ENCODE measurements around the gene TMEM54.

DNA sequence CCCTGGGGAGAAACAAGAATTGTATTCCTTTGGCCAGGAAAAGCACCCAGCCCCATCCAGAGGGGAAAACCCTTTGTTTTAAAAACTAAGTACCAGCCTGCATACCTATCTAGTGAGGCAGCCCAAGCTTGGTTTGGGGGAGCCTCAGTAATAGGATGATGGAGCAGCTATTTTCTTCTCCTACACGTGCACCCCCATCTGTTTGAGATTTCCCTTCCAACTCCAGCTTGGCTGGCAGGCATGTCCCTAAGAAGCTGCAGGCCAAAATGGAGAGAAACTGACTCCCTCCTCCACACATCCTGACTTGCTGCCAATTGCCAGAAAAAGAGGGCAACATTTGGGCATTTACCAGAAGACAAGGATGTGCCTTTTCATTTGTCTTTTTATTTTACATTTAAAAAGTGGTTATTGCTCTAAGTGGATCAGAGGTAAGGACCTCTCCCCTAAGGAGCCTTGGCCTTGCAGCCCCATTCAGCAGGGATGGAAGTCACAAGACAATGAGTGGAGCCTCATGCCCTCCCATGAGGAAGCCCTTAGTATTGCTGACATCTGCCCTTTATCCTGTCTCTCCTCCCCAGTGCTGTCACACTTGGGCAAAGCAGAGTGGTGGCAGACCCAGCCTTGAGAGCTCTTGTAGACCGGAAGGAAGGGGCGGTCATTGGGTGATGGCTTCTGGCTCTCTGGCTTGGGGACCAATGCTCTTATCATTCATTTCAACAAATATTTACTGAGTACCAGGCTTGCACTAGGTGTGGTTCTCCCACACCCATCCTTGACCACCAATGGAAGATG, 39.1 kb downstream of the TMEM54 start:
- TF ChIP-seq, protein P1, sequence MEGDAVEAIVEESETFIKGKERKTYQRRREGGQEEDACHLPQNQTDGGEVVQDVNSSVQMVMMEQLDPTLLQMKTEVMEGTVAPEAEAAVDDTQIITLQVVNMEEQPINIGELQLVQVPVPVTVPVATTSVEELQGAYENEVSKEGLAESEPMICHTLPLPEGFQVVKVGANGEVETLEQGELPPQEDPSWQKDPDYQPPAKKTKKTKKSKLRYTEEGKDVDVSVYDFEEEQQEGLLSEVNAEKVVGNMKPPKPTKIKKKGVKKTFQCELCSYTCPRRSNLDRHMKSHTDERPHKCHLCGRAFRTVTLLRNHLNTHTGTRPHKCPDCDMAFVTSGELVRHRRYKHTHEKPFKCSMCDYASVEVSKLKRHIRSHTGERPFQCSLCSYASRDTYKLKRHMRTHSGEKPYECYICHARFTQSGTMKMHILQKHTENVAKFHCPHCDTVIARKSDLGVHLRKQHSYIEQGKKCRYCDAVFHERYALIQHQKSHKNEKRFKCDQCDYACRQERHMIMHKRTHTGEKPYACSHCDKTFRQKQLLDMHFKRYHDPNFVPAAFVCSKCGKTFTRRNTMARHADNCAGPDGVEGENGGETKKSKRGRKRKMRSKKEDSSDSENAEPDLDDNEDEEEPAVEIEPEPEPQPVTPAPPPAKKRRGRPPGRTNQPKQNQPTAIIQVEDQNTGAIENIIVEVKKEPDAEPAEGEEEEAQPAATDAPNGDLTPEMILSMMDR (IDR thresholded peaks at IDR 0.05) = no peak
- no peak for TF ChIP-seq POLR2A (IDR thresholded peaks at IDR 0.05)
